ENCODE results near the gene MRFAP1L1. TPM values are rescaled to one million over a fixed set of nuclear protein-coding genes. Genes with fewer than 3 reads are reported as not detected.
A peak's percentile ranks its signal among the peaks of the same experiment; 100 is the strongest.

MRFAP1L1 gene
- total and polyA plus RNA-seq, 9 of the 15 experiments (the other 6 are each of a cell fraction or from before 2014, with no cell fraction given) = 37.6 to 111 (median 83.8) TPM

GRCh38 chr4:6733358-6734164 is 23.9 kb upstream of the MRFAP1L1 start (continued):
- TF ChIP-seq CREB1 (IDR thresholded peaks at IDR 0.05) (no peak), CREB1 (CRISPR knock-in tag; IDR thresholded peaks at IDR 0.05) (0 out of 2 replicates have a peak, but pooled peaks have one; percentile 10), RBFOX2 (IDR thresholded peaks at IDR 0.05; ENCODE audit: low read depth, low read length) (peak; percentile 64)

- in situ Hi-C loops (cut with MboI) (no loop called here), intact Hi-C loops (cut with micrococcal nuclease) (loop anchor here (5.0 kb wide), 1 partner anchor 255 kb away; no protein-coding TSS in a partner anchor)
- peak; percentile 89 for FAIRE-seq
- peak overlapping the region; percentile 82 to 87 for H3K9ac ChIP-seq (ENCODE audit: insufficient read depth in 1 of 2, low read depth in 2 of 2, low read length in 2 of 2)
- H4K20me1 ChIP-seq (replicated peaks; ENCODE audit: control insufficient read depth, insufficient read depth, low read length) = no peaks in the 10 kb centered on the region
- peak; percentile 86 to 95 (median 89) for DNase-seq (ENCODE audit: extremely low read depth in 1 of 4, low spot score in 3 of 4)
- H3K4me2 ChIP-seq (ENCODE audit: insufficient read depth, low read length) = peak overlapping the region; percentile 58
- BruUV-seq (replicated peaks) = TSS peak; percentile 97
- CTCF ChIA-PET (ENCODE audit: low intra/inter-chr PET ratio) = no interaction called here
- H3K4me3 ChIP-seq = no peak overlapping the region
- 14% methylated on average over 19 of the region's 21 CpGs for WGBS (ENCODE audit: insufficient coverage, low coverage, missing lambda C conversion rate)
- H3K79me2 ChIP-seq (ENCODE audit: control insufficient read depth, insufficient read depth, low read length) = no peaks in the 10 kb centered on the region
- peaks cover 55 to 58% of the 10 kb centered on the region in 2 experiments for H3K4me1 ChIP-seq (replicated peaks in 1 of 2; ENCODE audit: control insufficient read depth in 2 of 2, insufficient read depth in 2 of 2, low read length in 2 of 2)
- H3K27ac ChIP-seq (ENCODE audit: extremely low read depth, low read depth, low read length) = peak overlapping the region; percentile 93
- peak; percentile 92 for ATAC-seq
- peak overlapping the region; percentile 73 for H2AFZ ChIP-seq (ENCODE audit: low read depth, low read length)
- POLR2A ChIA-PET = interaction anchor here (0.6 to 2.4 kb wide), 13 partner anchors 12 to 335 kb away, joined by 3 to 12 read pairs (median 3); partner anchors contain the start of genes GRPEL1, MRFAP1 and MRFAP1L1
- no peaks in the 10 kb centered on the region for H3K9me3 ChIP-seq (replicated peaks; ENCODE audit: control insufficient read depth, insufficient read depth, low read depth, low read length)
- H3K36me3 ChIP-seq (ENCODE audit: control insufficient read depth, insufficient read depth, low read length) = no peaks in the 10 kb centered on the region
- H3K9me1 ChIP-seq (ENCODE audit: control insufficient read depth, insufficient read depth, low read length) = peaks cover 4% of the 10 kb centered on the region
- H3K27me3 ChIP-seq (ENCODE audit: control insufficient read depth in 2 of 2, insufficient read depth in 2 of 2, low read length in 2 of 2) = no peaks in the 10 kb centered on the region
- no peak for TF ChIP-seq ADNP (tag; IDR thresholded peaks at IDR 0.05)
- 0 out of 2 replicates have a peak, but pooled peaks have one; percentile 57 for TF ChIP-seq ZBTB9 (CRISPR knock-in tag; IDR thresholded peaks at IDR 0.05)
- no peak; the same call in 1 of the 2 replicates for TF ChIP-seq ZNF143 (CRISPR knock-in tag; IDR thresholded peaks at IDR 0.05)
- TF ChIP-seq PHF20 (IDR thresholded peaks at IDR 0.05; ENCODE audit: partially characterized antibody) = peak; percentile 17
- no peak for TF ChIP-seq TCF7L2 (IDR thresholded peaks at IDR 0.05; ENCODE audit: low read depth, low read length)
- TF ChIP-seq E4F1 (CRISPR knock-in tag; IDR thresholded peaks at IDR 0.05; ENCODE audit: borderline replicate concordance) = 0 out of 2 replicates have a peak, but pooled peaks have one; percentile 25
Observed at GRCh38 chr4:6732441-6733357, 23.0 kb upstream of the MRFAP1L1 start.
